Thoracic aorta (tissue), 2 donors: ENCODE measurements around the gene MRM2. TPM values are rescaled to one million over a fixed set of nuclear protein-coding genes. Genes with fewer than 3 reads are reported as not detected.

Experiments
- ATAC-seq: fragments of 150-250 bp; one replicate; pipeline ENCODE4 v1.8.0; 2017; ENCODE audit warnings: low read depth; ENCODE audit not compliant: insufficient number of reproducible peaks, low FRiP score
- DNase-seq: peaks from one replicate; pipeline ENCODE4 v3.0.0-alpha.2; 2020; ENCODE audit warnings: low spot score
- H3K27ac ChIP-seq, 2 donors: fragments of 200-600 bp; sonication (generic); 1 replicate in 1 of 2; 2 replicates in 1 of 2; pipeline ENCODE4 v1.5.1; 2016; ENCODE audit warnings: mild to moderate bottlenecking in 2 of 2, moderate library complexity in 2 of 2
- H3K27me3 ChIP-seq: fragments of 200-600 bp; sonication (generic); replicated peaks from 2 replicates; pipeline ENCODE4 v1.6.0; 2016; ENCODE audit warnings: mild to moderate bottlenecking; ENCODE audit not compliant: insufficient read depth
- H3K36me3 ChIP-seq: fragments of 200-600 bp; sonication (generic); one replicate; pipeline ENCODE4 v1.5.1; 2016
- H3K4me1 ChIP-seq, 2 donors: fragments of 200-600 bp; sonication (generic); 1 replicate in 1 of 2; 2 replicates in 1 of 2; pipeline versions ENCODE4 v1.5.1 to v1.6.0; 2016; ENCODE audit warnings: low read depth in 2 of 2, mild to moderate bottlenecking in 1 of 2; ENCODE audit not compliant: control insufficient read depth in 1 of 2
- H3K4me3 ChIP-seq: fragments of 200-600 bp; sonication (generic); 2 replicates; pipeline ENCODE4 v1.5.1; 2016; ENCODE audit warnings: mild to moderate bottlenecking
- H3K9me3 ChIP-seq: fragments of 200-600 bp; sonication (generic); 2 replicates; pipeline ENCODE4 v1.5.1; 2016
- total RNA-seq, 2 donors: library from RNA; depleted of rRNA; stranded (reverse); fragments of >200 nt; gene quantifications; one replicate each; pipeline versions ENCODE4 v1.1.0 to v1.2.3, GENCODE V29; 2016
- TF ChIP-seq, protein P1 (sequence below): fragments of 200-600 bp; sonication (generic); IDR thresholded peaks from one replicate; pipeline ENCODE4 v1.5.1; 2019; ENCODE audit warnings: antibody characterized with exemption

MRM2 gene
- total RNA-seq, 2 donors from 2014 or later, result 12.5 to 16.6 TPM

GRCh38 chr7:2279896-2280295 is 37.9 kb upstream of the MRM2 start:
- peaks cover 6% of the 10 kb centered on the region for H3K36me3 ChIP-seq
- no peak overlapping the region for H3K4me3 ChIP-seq
- H3K4me1 ChIP-seq, result no peaks in the 10 kb centered on the region
- DNase-seq (no peak), ATAC-seq (no peak)
- TF ChIP-seq, protein P1, sequence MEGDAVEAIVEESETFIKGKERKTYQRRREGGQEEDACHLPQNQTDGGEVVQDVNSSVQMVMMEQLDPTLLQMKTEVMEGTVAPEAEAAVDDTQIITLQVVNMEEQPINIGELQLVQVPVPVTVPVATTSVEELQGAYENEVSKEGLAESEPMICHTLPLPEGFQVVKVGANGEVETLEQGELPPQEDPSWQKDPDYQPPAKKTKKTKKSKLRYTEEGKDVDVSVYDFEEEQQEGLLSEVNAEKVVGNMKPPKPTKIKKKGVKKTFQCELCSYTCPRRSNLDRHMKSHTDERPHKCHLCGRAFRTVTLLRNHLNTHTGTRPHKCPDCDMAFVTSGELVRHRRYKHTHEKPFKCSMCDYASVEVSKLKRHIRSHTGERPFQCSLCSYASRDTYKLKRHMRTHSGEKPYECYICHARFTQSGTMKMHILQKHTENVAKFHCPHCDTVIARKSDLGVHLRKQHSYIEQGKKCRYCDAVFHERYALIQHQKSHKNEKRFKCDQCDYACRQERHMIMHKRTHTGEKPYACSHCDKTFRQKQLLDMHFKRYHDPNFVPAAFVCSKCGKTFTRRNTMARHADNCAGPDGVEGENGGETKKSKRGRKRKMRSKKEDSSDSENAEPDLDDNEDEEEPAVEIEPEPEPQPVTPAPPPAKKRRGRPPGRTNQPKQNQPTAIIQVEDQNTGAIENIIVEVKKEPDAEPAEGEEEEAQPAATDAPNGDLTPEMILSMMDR, result no peak
- no peaks in the 10 kb centered on the region for H3K27me3 ChIP-seq
- H3K27ac ChIP-seq, result no peak overlapping the region
- H3K9me3 ChIP-seq, result no peaks in the 10 kb centered on the region

DNA sequence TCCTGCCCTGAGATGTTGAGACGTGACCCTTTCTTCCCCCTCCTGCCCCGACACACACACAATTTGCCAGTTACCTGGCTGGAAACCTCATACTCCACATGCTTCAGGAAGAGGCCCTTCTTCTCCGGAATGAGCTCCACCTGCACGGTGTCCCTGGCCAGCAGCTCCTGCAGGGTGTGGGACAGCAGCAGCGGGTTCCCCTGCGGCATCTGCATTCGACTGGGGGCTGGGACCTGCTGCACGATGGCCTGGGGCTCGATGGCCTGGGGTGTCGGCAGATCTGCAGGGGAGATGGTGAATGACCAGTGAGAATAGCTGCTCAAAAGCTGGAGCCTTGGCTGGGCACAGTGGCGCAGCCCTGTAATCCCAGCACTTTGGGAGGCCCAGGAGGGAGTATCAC is 36.0 kb upstream of the MRM2 start:
- ATAC-seq, result no peak

DNA sequence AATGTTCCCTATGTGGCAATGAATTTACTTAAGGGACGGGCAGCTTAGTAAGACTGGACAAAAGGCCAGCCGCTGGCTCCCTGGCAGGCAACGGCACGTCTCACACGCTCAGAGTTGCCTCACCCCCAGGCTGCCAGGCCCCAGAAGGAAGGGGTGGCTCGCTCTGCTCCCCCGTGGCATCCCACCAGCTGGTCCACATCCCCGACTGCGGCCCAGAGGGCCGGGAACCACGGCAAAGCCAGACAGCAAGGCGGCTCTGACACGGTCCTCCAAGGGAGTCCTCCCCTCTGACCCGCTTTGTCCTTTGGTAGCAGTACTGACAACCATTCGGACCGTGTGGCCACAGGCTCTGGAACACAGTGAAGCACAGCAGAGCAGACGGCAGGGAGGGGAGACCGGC is 34.1 kb upstream of the MRM2 start:
- Histone ChIP-seq H3K36me3 (peaks cover 12% of the 10 kb centered on the region), H3K4me1 (no peaks in the 10 kb centered on the region), H3K27ac (no peak overlapping the region), H3K4me3 (no peak overlapping the region), H3K9me3 (no peaks in the 10 kb centered on the region), H3K27me3 (no peaks in the 10 kb centered on the region)
- DNase-seq, result no peak
- ATAC-seq, result no peak
- TF ChIP-seq, protein P1, result no peak

More for the DNA sequence above, 36.0 kb upstream of the MRM2 start:
- Histone ChIP-seq H3K27ac (no peak overlapping the region), H3K4me1 (no peaks in the 10 kb centered on the region), H3K27me3 (no peaks in the 10 kb centered on the region), H3K4me3 (no peak overlapping the region), H3K36me3 (peaks cover 6% of the 10 kb centered on the region), H3K9me3 (no peaks in the 10 kb centered on the region)
- TF ChIP-seq, protein P1, result no peak
- no peak for DNase-seq

- no peak overlapping the region for H3K4me3 ChIP-seq
- H3K9me3 ChIP-seq, result no peaks in the 10 kb centered on the region
- ATAC-seq, result no peak
- TF ChIP-seq, protein P1, result no peak
- no peak for DNase-seq
- no peaks in the 10 kb centered on the region for H3K4me1 ChIP-seq
- no peaks in the 10 kb centered on the region for H3K27me3 ChIP-seq
- peaks cover 15% of the 10 kb centered on the region for H3K36me3 ChIP-seq
- no peak overlapping the region for H3K27ac ChIP-seq
Observed at GRCh38 chr7:2275101-2275500, 33.1 kb upstream of the MRM2 start.

GRCh38 chr7:2274666-2275065 is 32.7 kb upstream of the MRM2 start:
- no peak overlapping the region for H3K4me3 ChIP-seq
- peaks cover 15% of the 10 kb centered on the region for H3K36me3 ChIP-seq
- H3K9me3 ChIP-seq, result no peaks in the 10 kb centered on the region
- ATAC-seq, result no peak
- no peaks in the 10 kb centered on the region for H3K4me1 ChIP-seq
- no peak overlapping the region for H3K27ac ChIP-seq
- no peaks in the 10 kb centered on the region for H3K27me3 ChIP-seq
- DNase-seq, result no peak
- TF ChIP-seq, protein P1, result no peak
